Endothelial cell of umbilical vein (primary cell): ENCODE data around the gene ABHD8. TPM values are rescaled to one million over a fixed set of nuclear protein-coding genes. Genes with fewer than 3 reads are reported as not detected.

Experiments used
- BruUV-seq: library from RNA; stranded (reverse); fragments of 400-500 nt; replicated peaks from 2 replicates; lab custom pipeline; 2021; lab: Mats Ljungman, UMichigan
- CTCF ChIA-PET: fragments of 300-600, 350-600 bp; sonication (Branson Sonifier 250); formaldehyde crosslinking; loops from one replicate; lab custom pipeline; 2021; ENCODE audit warnings: antibody characterized with exemption, inconsistent platforms; lab: Charles Lee
- POLR2A ChIA-PET: fragments of 300-600, 350-600 bp; sonication (Branson Sonifier 250); formaldehyde crosslinking; loops from one replicate; lab custom pipeline; 2021; ENCODE audit warnings: antibody characterized with exemption, inconsistent platforms; lab: Charles Lee
- DNase-seq: peaks from one replicate; pipeline ENCODE4 v3.0.0-alpha.2; 2011; ENCODE audit warnings: low read depth, low spot score
- FAIRE-seq: peaks from 2 replicates; lab custom pipeline; 2011; peaks lifted over from hg19 to GRCh38; lab: Jason Lieb, UNC
- H2AFZ ChIP-seq: 2 replicates; pipeline ENCODE4 v1.6.0; 2012; ENCODE audit warnings: low read depth, low read length, control low read depth, inconsistent platforms
- H3K27ac ChIP-seq: 2 replicates; pipeline ENCODE4 v1.5.1; 2011; ENCODE audit warnings: low read depth, mild to moderate bottlenecking, control low read depth, low read length, moderate library complexity; ENCODE audit not compliant: insufficient read depth
- H3K27me3 ChIP-seq, 2 experiments: 2 replicates each; pipeline versions ENCODE4 v1.6.0 to v1.6.1; 2011; ENCODE audit warnings: low read length in 2 of 2, mixed read lengths in 1 of 2; ENCODE audit not compliant: control insufficient read depth in 2 of 2, insufficient read depth in 2 of 2
- H3K36me3 ChIP-seq, 2 experiments: 2 replicates in 1 of 2; 3 replicates in 1 of 2; pipeline ENCODE4 v1.5.1; 2011; ENCODE audit warnings: low read length in 2 of 2, mild to moderate bottlenecking in 1 of 2, moderate library complexity in 1 of 2; ENCODE audit not compliant: control insufficient read depth in 2 of 2, insufficient read depth in 2 of 2; ENCODE audit errors: extremely low read depth in 1 of 2
- H3K4me1 ChIP-seq: 3 replicates; pipeline ENCODE4 v1.5.1; 2011; ENCODE audit warnings: mild to moderate bottlenecking, low read length; ENCODE audit not compliant: control insufficient read depth, insufficient read depth; ENCODE audit errors: extremely low read depth
- H3K4me2 ChIP-seq: 2 replicates; pipeline ENCODE4 v1.6.1; 2011; ENCODE audit warnings: low read length, control low read depth, mixed read lengths; ENCODE audit not compliant: insufficient read depth
- H3K4me3 ChIP-seq, 3 experiments: fragments of 200-600 bp in 1 of 3; sonication (generic), shearing (Covaris generic) in 1 of 3; replicated peaks in 1 of 3; 2 replicates each; pipeline ENCODE4 v1.5.1; 2011 to 2016; ENCODE audit warnings: control low read depth in 3 of 3, low read length in 3 of 3, mild to moderate bottlenecking in 2 of 3, inconsistent platforms in 1 of 3, low read depth in 1 of 3, moderate library complexity in 1 of 3; ENCODE audit not compliant: insufficient read depth in 1 of 3
- H3K79me2 ChIP-seq: 2 replicates; pipeline ENCODE4 v1.6.0; 2012; ENCODE audit warnings: low read length, inconsistent platforms; ENCODE audit not compliant: control insufficient read depth, insufficient read depth
- H3K9ac ChIP-seq: replicated peaks from 2 replicates; pipeline ENCODE3; 2011; ENCODE audit warnings: low read length, control low read depth; ENCODE audit not compliant: insufficient read depth; ENCODE audit errors: extremely low read depth
- H3K9me1 ChIP-seq: replicated peaks from 3 replicates; pipeline ENCODE4 v1.6.0; 2011; ENCODE audit warnings: mild to moderate bottlenecking, low read length; ENCODE audit not compliant: control insufficient read depth, insufficient read depth; ENCODE audit errors: extremely low read depth
- H3K9me3 ChIP-seq: replicated peaks from 2 replicates; pipeline ENCODE4 v1.5.1; 2012; ENCODE audit warnings: low read length, inconsistent platforms; ENCODE audit not compliant: control insufficient read depth, insufficient read depth
- H4K20me1 ChIP-seq: replicated peaks from 2 replicates; pipeline ENCODE3; 2011; ENCODE audit warnings: mild to moderate bottlenecking, low read length; ENCODE audit not compliant: control insufficient read depth, insufficient read depth; ENCODE audit errors: extremely low read depth
- EZH2 ChIP-seq: IDR thresholded peaks from 2 replicates; pipeline ENCODE4 v1.6.1; 2012; ENCODE audit warnings: borderline replicate concordance, low read depth, mild to moderate bottlenecking, moderate library complexity, low read length, inconsistent platforms; ENCODE audit not compliant: severe bottlenecking
- FOS ChIP-seq: IDR thresholded peaks from 2 replicates; pipeline ENCODE4 v1.6.1; 2011; ENCODE audit warnings: mild to moderate bottlenecking, low read length, moderate library complexity, borderline replicate concordance; ENCODE audit not compliant: insufficient read depth
- GATA2 ChIP-seq: IDR thresholded peaks from 2 replicates; pipeline ENCODE4 v1.7.0; 2011; ENCODE audit warnings: low read depth, mild to moderate bottlenecking, moderate library complexity, mixed read lengths, low read length; ENCODE audit not compliant: insufficient read length, insufficient read depth
- JUN ChIP-seq: IDR thresholded peaks from 2 replicates; pipeline ENCODE4 v1.6.1; 2011; ENCODE audit warnings: borderline replicate concordance, low read depth; ENCODE audit not compliant: insufficient read length, insufficient read depth
- MYC ChIP-seq: IDR thresholded peaks from one replicate; pipeline ENCODE4 v1.6.1; 2011; ENCODE audit warnings: mild to moderate bottlenecking, low read depth, low read length
- POLR2A ChIP-seq: IDR thresholded peaks from 2 replicates; pipeline ENCODE4 v1.6.1; 2012; ENCODE audit warnings: low read depth, mild to moderate bottlenecking, control low read depth, low read length
- POLR2AphosphoS5 ChIP-seq: IDR thresholded peaks from 2 replicates; pipeline ENCODE4 v1.6.1; 2012; ENCODE audit warnings: low read depth, mild to moderate bottlenecking, control low read depth, low read length, moderate library complexity; ENCODE audit not compliant: insufficient read depth
- dilution Hi-C: fragments of 300-500 bp; cut with MboI; formaldehyde crosslinking; loops from one replicate; pipeline ENCODE4 v1.15.0; 2019; ENCODE audit warnings: low sequenced_read_pairs; ENCODE audit not compliant: extremely low pct_ligation_motif_present
- intact Hi-C: fragments of 100-400 bp; cut with micrococcal nuclease; formaldehyde crosslinking; loops from one replicate; pipeline ENCODE4 v1.10.0; 2022
- polyA plus RNA-seq, 4 experiments: library from polyadenylated mRNA; depleted of rRNA in 3 of 4; stranded (reverse) in 3 of 4; unstranded in 1 of 4; fragments of >200 nt; gene quantifications; 2 replicates each; pipeline versions ENCODE4 v1.2.1 to v1.2.3, GENCODE V29; 2011 to 2012; ENCODE audit warnings: missing spikeins in 1 of 4
- total RNA-seq: library from RNA; stranded (reverse); gene quantifications from 2 replicates; pipeline ENCODE4 v1.2.3, GENCODE V29; 2021
- TF ChIP-seq, protein P1 (sequence below): IDR thresholded peaks from 2 replicates; pipeline ENCODE4 v1.6.1; 2011; ENCODE audit not compliant: insufficient read depth, insufficient read length
- TF ChIP-seq, protein P2 (sequence below), 2 donors: IDR thresholded peaks; 1 replicate in 1 of 2; 2 replicates in 1 of 2; pipeline ENCODE4 v1.5.1; 2011; ENCODE audit warnings: low read length in 2 of 2, mild to moderate bottlenecking in 2 of 2, moderate library complexity in 2 of 2, control low read depth in 1 of 2, inconsistent platforms in 1 of 2, low read depth in 1 of 2; ENCODE audit not compliant: insufficient read depth in 1 of 2; ENCODE audit errors: extremely low read depth in 1 of 2

Gene ABHD8
- total and polyA plus RNA-seq, 2 donors (not counting 3 experiments of a cell fraction or from before 2014, with no cell fraction given), result 5.9 to 8.7 TPM

DNA sequence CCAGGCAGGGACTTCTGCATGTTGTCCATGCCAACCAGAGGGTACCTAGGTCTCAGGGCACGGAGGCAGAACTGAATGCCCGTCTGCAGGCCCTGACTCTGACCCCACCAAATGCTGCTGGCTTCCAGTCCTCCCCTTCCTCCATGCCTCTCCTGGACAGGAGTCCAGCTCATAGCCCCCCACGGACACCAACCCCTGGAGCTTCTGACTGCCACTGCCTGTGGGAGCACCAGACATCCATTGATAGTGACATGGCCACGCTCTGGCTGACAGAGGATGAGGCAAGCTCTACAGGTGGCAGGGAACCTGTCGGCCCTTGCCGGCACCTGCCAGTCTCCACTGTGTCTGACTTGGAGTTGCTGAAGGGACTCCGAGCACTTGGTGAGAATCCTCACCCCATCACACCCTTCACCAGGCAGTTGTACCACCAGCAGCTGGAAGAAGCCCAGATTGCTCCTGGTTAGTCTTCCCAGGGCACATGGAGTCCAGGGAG is 19.7 kb downstream of the ABHD8 start:
- intact Hi-C loops, result loop anchor here (5.0 kb wide), 1 partner anchor 511 kb away; no protein-coding TSS in a partner anchor
- TF ChIP-seq POLR2A, result no peak
- no peak for TF ChIP-seq MYC
- TF ChIP-seq EZH2, result no peak
- TF ChIP-seq POLR2AphosphoS5, result no peak
- TF ChIP-seq JUN, result no peak
- TF ChIP-seq, protein P1, sequence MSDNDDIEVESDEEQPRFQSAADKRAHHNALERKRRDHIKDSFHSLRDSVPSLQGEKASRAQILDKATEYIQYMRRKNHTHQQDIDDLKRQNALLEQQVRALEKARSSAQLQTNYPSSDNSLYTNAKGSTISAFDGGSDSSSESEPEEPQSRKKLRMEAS, result no peak
- TF ChIP-seq, protein P2, sequence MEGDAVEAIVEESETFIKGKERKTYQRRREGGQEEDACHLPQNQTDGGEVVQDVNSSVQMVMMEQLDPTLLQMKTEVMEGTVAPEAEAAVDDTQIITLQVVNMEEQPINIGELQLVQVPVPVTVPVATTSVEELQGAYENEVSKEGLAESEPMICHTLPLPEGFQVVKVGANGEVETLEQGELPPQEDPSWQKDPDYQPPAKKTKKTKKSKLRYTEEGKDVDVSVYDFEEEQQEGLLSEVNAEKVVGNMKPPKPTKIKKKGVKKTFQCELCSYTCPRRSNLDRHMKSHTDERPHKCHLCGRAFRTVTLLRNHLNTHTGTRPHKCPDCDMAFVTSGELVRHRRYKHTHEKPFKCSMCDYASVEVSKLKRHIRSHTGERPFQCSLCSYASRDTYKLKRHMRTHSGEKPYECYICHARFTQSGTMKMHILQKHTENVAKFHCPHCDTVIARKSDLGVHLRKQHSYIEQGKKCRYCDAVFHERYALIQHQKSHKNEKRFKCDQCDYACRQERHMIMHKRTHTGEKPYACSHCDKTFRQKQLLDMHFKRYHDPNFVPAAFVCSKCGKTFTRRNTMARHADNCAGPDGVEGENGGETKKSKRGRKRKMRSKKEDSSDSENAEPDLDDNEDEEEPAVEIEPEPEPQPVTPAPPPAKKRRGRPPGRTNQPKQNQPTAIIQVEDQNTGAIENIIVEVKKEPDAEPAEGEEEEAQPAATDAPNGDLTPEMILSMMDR (IDR thresholded peaks at IDR 0.05; ENCODE audit: extremely low read depth in 1 of 2, insufficient read depth in 1 of 2, low read depth in 1 of 2, low read length in 2 of 2), result no peak
- TF ChIP-seq GATA2, result no peak
- no peak for TF ChIP-seq FOS
- FAIRE-seq, result no peak
- CTCF ChIA-PET, result interaction anchor here (0.7 to 3.6 kb wide), 7 partner anchors 8 to 569 kb away, joined by 3 to 27 read pairs (median 6); no protein-coding TSS in a partner anchor
- POLR2A ChIA-PET, result no interaction called here
- no peaks in the 10 kb centered on the region for H3K27me3 ChIP-seq
- peaks cover 10% of the 10 kb centered on the region for H3K4me1 ChIP-seq
- peaks cover 0 to 2% of the 10 kb centered on the region in 2 experiments for H3K36me3 ChIP-seq
- dilution Hi-C loops, result no loop called here
- no peaks in the 10 kb centered on the region for H3K79me2 ChIP-seq
- no peaks in the 10 kb centered on the region for H3K9me3 ChIP-seq
- H3K9ac ChIP-seq, result no peak overlapping the region
- DNase-seq, result no peak
- no peak overlapping the region for H3K4me3 ChIP-seq
- H3K9me1 ChIP-seq, result no peaks in the 10 kb centered on the region
- no peak overlapping the region for H3K4me2 ChIP-seq
- no peaks in the 10 kb centered on the region for H4K20me1 ChIP-seq
- no peak overlapping the region for H2AFZ ChIP-seq
- BruUV-seq, result TSS peak; percentile 3
- H3K27ac ChIP-seq, result no peak overlapping the region
